Measurements from ENCODE around the gene ZBTB38.

ZBTB38 gene

DNA sequence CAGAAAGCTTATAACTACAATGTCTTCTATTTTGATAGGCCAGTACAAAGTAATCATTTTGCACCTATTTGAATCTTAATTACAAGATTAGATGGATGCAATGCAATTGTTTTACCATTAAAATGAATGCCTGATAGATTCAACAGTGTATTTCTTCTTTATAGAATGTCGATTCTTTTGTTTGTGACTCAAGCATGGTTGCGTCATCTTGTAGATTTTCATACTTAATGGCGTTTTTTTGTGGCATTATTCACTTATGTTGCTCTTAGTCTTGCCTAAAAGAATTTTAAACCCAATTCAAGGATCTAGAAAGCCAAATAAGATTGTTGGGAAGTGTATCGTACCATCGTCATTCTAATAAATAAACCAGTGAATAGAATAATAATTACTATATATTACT is 21.4 kb downstream of the ZBTB38 start:
- TF ChIP-seq, protein P1, sequence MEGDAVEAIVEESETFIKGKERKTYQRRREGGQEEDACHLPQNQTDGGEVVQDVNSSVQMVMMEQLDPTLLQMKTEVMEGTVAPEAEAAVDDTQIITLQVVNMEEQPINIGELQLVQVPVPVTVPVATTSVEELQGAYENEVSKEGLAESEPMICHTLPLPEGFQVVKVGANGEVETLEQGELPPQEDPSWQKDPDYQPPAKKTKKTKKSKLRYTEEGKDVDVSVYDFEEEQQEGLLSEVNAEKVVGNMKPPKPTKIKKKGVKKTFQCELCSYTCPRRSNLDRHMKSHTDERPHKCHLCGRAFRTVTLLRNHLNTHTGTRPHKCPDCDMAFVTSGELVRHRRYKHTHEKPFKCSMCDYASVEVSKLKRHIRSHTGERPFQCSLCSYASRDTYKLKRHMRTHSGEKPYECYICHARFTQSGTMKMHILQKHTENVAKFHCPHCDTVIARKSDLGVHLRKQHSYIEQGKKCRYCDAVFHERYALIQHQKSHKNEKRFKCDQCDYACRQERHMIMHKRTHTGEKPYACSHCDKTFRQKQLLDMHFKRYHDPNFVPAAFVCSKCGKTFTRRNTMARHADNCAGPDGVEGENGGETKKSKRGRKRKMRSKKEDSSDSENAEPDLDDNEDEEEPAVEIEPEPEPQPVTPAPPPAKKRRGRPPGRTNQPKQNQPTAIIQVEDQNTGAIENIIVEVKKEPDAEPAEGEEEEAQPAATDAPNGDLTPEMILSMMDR (IDR thresholded peaks at IDR 0.05; ENCODE audit: insufficient read depth, low read depth, low read length, missing control alignments): no peak
- peak overlapping the region; percentile 81 for H3K4me3 ChIP-seq (ENCODE audit: low read depth, low read length)
- no peak for DNase-seq (ENCODE audit: low read depth)

DNA sequence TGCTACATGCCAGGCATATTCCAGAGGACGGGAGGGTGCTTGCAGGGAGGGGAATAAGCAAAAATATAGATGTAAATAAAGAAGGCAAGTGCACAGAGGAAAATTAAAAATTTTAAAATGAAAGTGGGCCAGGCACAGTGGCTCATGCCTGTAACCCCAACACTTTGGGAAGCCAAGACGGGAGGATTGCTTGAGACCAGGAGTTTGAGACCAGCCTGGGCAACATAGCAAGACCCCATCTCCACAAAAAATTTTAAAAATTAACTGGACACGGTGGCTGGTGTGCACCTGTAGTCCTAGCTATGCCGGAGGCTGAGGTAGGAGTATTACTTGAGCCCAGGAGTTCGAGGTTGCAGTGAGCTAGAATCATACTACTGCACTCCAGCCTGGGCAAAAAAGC is 22.4 kb downstream of the ZBTB38 start:
- H3K4me3 ChIP-seq (ENCODE audit: low read depth, low read length): peak overlapping the region; percentile 81
- TF ChIP-seq, protein P1 (IDR thresholded peaks at IDR 0.05; ENCODE audit: insufficient read depth, low read depth, low read length, missing control alignments): no peak

DNA sequence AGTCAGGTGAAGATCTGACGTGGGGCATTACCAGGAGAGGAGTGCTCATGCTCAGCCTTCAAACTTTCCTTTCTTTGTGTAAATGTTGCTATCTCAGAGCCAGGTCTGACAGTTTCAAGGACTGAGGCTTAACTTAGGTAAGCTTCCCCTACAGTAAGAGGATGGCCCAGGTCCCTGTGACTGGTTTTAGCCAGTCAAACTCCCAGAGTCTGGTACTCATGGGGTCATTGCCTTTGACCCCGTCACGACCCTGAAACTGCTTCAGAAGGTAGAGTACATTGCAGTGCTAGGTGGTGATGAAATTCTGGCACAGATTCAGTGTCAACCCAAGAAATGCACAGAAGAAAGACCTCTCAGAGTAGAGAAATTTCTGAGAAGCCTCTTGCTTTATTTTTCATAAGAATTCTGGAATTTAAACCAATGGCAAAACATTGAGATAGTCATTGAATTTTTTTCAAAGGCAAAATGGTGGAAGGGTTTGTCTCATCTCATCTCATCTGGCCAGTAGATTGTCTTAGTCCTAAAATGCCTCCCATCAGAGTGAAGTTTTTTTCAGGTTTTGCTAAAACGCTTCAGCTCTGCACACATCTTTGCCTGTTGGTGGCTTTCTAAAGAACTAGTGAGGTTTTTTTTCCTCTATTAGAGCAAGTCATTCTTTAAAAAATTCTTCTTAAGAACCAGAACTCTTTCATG is 23.1 kb downstream of the ZBTB38 start:
- peak; percentile 69 for DNase-seq (ENCODE audit: low read depth)
- TF ChIP-seq, protein P1 (IDR thresholded peaks at IDR 0.05; ENCODE audit: insufficient read depth, low read depth, low read length, missing control alignments): no peak
- H3K4me3 ChIP-seq (ENCODE audit: low read depth, low read length): peak overlapping the region; percentile 81

More for the DNA sequence above, 22.4 kb downstream of the ZBTB38 start:
- no peak for DNase-seq (ENCODE audit: low read depth)

DNA sequence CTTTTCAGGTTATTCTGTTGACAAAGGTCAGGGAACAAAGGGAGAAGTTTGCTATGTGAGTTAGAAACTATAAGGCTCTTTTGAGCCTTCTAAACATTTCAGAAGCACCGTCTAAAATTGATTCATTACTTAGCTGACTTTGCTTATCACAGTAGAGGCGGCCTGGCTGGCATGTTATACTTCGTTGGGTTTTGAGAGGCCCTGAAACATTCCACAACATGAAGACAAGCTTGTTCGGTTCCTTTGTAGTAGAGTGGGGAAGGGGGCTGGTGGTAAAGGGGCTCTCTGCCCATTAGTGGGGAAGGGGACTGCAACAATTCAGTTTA is 23.6 kb downstream of the ZBTB38 start:
- DNase-seq (ENCODE audit: low read depth): no peak
- TF ChIP-seq, protein P1 (IDR thresholded peaks at IDR 0.05; ENCODE audit: insufficient read depth, low read depth, low read length, missing control alignments): no peak
- peak overlapping the region; percentile 81; the same call in 1 of the 2 replicates for H3K4me3 ChIP-seq (ENCODE audit: low read depth, low read length)

DNA sequence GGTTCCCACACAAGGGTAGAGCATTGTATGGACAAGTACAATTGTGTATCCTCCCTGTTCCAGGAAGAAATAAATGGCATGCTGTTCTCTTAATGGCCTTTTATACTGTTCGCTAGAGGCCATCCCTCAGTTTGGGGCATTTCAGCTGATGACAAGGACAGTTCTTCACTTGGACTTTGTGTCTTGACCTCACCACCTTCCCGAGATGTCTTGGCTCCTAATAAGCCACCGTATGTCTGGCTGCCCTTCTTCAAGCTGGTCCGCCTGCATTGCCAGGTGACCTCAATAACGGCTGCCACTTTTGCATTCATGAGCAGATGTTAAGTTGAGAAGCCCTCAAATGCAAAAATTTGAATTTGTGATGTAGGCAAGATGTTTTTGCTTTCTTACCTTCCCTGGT is 24.1 kb downstream of the ZBTB38 start:
- DNase-seq (ENCODE audit: low read depth): no peak
- no peak overlapping the region for H3K4me3 ChIP-seq (ENCODE audit: low read depth, low read length)
- TF ChIP-seq, protein P1 (IDR thresholded peaks at IDR 0.05; ENCODE audit: insufficient read depth, low read depth, low read length, missing control alignments): no peak

DNA sequence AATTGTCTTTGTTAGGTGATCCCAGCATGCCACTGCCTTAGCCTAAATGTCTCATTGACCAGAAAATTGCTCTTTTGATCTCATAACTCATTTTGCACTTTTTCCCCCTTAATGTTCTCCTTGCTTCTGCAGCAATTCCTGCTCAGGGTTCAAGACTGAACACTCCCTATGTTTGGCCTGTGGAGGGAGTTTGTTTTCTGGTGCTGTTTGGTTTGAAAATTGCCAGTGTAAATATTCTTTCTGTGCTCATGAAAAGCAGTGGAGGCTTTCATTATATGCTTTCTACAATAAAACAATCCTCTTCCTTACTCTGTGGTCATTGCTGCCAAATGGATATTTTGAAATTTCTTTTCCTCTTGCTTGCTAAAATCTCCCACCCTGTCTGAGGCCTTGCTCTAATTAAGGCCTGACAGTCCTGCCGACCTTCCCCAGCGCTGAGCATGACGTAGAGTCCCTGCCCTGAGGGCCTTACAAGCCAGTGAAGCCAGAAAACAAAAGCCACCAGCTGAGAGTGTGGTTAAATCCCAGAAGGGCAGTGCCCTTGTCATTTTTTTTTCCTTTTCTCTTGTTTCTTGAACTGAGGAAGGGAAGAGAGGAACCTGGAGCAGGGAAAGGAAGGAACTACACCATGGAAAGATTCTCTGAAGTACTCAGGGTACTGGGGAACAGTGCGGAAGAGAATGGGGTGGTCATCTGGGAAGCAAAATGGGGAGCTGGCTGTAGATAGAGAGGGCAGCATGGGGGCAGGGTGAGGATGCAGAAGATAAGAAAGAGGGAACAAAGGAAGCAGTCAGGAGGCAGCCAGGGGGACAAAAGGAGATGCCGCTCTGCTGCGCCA is 24.8 kb downstream of the ZBTB38 start:
- no peak overlapping the region for H3K4me3 ChIP-seq (ENCODE audit: low read depth, low read length)
- TF ChIP-seq, protein P1 (IDR thresholded peaks at IDR 0.05; ENCODE audit: insufficient read depth, low read depth, low read length, missing control alignments): no peak

More for the DNA sequence above, 24.8 kb downstream of the ZBTB38 start:
- DNase-seq (ENCODE audit: low read depth): no peak
